NCI-H510A (cell line): Measurements from ENCODE around the gene LZTR1.
A peak's percentile ranks its signal among the peaks of the same experiment; 100 is the strongest.
"Not testable (repeated sequence)": the region's sequence is repeated elsewhere in the genome, so short reads cannot be mapped to it uniquely, and the experiment has no call there.

Experiments used
- DNase-seq: peaks from one replicate; lab custom pipeline; 2025; lab: John Stamatoyannopoulos, UW

LZTR1 gene

DNA sequence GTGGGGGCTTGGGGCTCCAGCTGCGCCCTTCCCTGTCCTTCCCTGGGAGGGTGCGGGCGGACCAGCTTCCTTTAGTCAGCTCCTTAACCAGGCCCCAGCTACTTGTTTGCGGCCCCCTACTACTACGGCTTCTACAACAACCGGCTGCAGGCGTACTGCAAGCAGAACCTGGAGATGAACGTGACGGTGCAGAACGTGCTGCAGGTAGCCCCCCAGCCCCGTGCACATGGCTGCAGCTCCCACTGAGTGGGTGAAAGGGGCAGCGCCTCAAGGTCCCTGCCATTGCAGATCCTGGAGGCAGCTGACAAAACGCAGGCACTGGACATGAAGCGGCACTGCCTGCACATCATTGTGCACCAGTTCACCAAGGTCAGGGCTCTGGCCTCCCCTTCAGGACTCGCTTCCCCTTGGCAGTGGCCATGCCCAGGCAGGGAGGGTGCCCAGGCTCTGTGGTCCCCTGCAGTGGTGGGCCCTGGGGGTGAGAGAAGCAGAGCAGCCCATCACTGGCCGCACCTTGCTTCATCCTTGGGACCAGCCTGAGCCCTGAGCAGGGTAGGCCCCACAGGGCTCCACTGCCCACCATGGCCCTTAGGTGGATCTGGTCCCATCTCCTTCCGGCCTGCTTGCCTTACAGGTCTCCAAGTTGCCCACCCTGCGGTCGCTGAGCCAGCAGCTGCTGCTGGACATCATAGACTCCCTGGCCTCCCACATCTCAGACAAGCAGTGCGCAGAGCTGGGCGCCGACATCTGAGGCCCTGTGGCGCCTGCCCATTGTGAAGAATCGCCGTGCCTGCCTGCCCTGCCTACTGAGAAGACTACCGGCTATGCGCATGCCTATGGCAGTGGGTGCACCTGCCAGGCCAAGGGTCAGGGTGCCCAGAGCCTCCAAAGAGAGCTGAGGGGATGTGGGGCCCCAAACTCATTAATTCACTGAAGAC is 14.8 kb downstream of the LZTR1 start:
- DNase-seq, result no peak

DNA sequence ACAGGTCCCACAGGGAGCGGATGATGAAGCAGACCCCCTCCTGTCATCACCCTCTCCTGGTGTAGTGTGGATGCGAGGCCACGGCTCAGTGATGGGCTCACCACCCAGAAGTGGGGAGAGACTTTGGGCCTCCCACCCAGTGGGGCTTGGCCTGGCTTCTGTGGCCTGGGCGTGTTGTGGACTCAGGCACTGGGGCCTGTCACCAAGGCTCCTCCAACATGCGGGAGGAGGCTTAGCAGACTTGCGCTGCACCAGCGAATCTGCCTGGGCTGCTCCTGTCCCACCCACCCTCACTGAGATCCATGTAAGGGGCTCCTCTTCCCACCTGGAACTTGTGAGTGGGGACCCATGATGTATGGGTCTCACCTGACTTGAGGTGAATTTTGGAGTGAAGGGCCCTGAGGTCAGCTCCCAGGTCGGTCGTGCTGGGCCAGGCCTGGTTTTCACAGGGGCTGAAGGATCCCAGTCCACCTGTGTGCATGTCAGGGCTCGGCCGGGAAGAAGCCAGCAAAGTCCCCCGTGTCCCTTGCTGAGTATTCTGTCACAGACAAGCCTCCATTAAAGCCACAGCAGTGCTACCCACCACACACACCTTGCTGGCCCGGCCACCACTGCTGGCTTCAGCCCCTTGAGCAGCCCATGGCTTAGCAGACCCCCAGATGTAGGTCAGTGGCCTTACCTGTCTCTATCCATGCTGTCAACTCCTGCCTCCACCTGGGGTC is 15.6 kb downstream of the LZTR1 start:
- DNase-seq, result no peak

DNA sequence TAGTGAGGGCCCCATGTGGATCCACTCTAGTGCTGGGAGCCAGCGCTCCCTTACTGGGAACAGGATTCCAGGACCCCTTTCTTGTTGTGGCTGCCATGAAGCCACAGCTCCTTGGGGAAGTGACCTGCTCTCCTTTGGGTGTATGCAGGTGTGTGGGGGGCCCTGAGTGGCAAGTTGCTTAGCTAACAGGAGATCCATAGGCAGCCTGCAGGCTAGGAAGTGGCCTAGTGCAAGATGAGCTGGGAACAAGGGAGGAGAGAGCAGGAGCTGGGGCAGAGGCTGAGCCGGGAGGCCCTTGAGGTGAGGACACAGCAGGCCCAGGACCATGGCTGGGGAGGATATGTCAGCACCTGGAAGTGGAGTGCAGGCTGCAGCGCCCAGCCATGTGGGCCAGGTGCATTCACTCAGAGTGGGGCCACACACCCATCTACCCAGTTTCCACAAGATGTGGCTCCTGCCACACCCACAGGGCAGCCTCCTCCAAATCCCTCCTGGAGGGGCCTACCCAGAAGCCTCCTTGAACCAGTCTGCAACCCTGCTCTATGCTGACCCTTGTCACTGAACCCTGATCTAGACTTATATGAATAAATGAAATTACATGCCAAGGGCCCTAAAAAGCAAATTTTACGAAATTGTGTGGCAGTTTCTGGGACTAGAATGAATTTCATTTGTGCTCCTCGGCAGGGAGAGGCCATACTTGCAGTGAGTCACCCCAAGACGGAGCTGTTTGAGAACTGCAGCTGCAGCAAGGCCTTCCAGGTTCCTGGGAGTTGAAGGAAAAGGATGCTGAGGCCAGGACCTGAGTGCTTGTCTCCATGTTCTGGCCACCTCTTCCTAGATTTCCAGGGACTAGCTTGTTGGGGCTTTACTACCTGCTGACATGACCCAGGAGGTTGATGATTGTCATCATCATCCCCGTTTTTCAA is 16.6 kb downstream of the LZTR1 start:
- DNase-seq, result no peak

DNA sequence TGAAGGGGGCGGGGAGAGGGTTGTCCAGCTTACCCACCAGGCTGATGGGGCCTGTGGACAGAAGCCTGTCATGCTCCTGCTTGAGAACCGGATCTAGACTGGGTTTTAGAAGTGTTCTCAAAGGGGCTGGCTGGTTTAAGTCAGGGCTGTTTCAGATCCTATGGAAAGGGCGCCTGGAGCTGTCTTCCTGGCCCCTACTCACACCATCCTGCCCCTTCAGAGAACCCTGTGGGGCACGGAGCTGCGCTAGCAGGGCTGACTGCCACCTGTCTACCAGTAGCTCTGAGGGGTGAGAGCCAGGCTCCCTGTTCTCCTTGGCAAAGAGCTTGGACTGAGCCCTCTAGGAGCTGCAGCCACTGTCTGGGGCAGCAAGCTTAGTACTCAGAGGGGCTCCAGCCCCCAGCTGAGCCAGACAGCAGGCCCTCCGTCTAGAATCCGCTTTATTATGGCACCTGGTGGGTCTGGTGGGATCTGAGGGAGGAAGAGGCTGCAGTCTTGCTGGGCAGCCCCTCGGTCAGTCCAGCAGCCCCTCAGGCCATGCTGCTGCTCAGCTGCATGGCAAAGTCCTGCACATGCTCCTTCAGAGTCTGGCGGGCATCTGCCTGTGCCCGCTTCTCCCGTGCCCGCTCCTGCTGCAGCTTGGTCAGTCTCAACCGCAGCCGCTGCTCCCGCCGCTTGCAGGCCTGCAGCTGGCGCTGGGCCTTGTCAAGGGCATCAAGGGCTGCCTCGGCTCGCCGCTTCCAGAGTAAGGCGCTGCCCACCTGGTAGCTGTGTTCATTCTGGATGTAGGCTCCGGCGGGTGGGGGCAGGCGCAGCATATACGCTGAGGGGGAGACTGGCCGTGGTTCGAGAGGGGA is 17.5 kb downstream of the LZTR1 start:
- no peak for DNase-seq

DNA sequence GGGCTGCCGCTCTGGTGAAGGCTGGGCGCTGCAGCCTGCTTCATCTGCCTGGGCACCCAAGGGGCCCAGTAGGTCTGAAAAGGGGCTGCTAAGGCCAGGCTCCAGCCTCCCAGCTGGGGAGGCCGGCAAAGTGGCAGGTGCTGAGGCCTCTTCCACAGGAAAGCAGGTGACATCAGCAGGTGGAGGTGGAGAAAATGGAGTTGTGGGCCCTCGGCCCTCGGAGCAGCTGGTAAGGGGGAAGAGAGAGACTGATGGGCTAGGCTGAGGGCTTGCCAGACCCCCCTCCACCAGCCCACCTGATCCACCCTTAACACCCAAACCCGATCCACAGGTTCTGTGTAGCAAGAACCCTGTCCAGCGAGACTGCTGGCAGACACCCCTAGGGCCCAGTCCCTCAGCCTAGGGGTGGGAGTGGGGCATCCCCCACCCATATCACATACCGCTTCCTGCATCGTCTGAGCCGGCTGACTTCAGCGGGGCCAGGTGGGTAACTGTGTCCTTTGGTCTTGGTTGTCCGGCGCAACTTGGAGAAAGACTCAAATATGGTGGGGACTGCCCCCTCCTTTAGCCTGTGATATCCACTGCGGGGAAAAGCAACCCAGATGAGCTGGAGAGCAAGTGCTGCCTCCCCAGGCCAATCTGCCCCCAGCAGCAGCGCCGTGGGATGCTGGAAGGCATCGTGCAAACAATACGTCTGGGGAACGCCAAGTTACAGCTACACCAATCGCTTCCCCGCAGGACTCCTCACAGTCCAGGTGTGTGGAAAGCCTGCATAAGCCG is 18.3 kb downstream of the LZTR1 start:
- no peak for DNase-seq

DNA sequence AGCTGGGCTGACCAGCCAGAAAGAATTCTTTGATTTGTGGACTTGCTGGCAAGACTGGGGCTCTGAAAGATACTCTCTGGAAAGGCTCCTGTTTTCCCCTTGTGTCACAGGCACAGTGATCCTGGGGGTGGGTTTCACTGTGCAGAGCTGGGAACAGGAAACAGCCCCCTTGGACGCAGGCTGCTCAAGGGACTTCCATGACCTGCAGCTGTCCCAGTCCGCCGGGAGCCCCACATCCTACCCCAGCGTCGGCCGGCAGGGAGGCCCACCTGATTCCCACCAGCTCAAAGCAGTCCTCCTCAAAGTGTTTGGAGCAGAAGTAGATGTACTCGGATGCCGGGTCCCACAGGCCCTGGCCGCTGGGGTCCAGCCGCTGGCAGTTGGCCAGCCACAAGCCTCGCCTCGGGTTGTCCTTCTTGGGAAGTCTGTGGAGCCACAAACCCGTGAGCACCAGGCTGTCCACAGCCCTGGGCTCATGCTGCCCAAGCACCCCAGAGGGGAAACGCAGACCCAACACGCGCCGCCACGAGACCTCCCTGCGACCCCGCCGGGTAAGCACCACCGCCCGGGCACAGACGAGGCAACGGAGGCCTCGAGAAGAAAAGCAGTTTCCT is 19.0 kb downstream of the LZTR1 start:
- no peak for DNase-seq

DNA sequence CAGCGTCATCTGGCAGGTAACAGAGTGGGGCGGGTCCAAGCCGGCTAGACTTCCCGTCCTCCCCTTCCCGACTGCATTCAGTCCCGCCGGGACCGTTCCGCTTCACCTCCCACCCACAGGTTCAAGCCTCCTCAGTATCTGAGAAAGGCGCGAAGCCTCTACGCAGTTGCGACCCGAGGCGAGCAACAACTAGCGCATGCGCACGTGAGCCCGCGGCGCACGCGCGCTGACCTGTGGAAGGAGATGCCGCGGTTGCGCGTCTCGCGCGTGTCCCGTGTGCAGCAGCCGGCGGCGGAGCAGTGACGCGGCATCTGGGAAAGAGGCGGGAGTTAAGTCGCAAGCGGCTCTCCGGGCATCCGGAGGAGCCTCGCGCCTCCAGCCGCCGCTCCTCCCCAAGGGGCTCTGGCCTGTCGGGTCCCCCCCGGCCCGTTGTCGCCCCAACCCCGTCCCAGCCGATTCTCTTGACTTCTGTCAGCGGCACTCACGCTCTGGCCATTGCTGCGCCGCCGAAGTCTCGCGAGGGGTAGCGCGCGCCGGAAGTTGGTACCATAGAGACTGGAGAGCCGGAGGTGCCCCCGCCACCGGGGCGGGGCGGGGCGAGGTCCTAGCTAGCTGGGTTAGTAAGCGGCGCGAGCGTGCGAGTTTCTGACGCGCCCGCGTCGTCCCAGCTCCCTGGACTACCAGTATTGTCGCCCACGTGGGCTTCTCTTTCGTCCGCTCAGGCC is 19.7 kb downstream of the LZTR1 start, which contains the start of gene THAP7:
TSS of gene THAP7 (minus strand) at position 518 of the 725 bp plus-strand sequence. CDS start at position 311, 207 bp downstream.
- peak; percentile 70 for DNase-seq

DNA sequence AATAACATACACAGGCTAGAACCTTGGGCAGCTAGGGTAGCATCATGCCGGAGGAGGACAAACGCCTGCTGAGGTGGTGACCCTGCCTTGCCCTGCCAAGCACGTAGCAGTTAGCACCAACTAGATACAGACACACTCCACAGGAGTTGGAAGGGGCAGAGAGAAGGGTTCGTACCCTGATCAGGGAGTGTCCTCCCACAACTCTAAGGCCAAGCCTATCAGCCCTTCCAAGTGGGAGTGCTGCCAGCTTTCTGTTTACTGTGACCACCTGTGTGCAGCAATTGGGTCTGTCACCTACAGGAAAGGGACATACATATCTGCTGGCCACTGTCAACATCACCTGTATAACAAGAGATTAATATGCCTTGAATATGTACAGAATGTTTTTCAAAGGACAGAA is 21.7 kb downstream of the LZTR1 start:
- no peak for DNase-seq

DNA sequence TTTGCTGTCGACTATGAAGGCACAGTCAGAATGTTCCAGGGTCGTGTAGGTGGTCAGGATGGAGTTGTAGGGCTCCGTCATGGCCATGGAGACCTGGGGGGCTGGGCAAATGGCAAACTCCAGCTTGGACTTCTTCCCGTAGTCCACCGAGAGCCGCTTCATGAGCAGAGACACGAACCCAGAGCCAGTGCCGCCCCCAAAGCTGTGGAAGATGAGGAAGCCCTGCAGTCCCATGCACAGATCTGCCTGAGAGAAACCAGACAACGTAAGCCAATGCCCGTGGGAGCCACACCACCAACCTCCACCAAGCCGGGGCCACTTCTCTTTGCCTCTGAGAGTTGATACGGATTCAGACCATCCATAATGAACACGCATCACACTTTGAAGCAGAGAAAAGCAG is 27.1 kb downstream of the LZTR1 start:
- DNase-seq, result not testable (repeated sequence)

DNA sequence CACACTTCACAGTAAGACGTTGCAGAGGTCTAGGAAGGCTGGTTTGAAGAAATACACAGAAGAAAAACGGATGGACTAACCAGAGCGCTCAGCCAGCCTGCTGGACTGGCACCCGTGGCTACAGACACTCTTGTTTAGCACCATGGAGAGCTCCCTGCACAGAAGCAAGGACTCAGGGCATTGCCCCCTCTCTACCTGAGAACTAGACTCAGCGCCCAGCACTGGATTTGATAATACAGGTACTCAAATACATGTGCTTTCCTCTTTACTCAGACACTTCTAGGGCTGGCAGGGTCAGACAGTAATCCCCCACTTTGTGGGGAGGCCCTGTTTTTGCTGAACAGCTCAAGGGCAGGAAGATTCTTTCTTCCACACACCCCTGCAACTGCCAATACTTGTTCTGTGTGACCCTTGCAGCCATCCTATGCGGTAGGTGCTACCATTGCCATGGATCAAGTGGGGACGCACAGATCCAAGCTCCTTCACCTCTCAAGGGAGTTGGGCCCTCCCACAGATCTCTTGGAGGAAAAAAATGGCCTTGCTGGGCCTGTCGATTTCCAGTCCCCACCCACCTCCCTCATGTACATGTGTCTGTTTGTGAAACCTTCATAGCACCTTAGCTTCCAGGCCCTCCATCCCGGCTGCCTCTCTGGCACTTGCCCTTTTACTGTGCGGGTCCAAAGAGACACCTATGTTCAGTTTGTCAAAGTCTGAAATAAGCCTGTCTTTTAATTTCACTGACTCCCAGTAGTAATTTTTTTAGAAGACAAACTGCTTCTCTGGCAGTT is 27.7 kb downstream of the LZTR1 start:
- DNase-seq, result no peak

DNA sequence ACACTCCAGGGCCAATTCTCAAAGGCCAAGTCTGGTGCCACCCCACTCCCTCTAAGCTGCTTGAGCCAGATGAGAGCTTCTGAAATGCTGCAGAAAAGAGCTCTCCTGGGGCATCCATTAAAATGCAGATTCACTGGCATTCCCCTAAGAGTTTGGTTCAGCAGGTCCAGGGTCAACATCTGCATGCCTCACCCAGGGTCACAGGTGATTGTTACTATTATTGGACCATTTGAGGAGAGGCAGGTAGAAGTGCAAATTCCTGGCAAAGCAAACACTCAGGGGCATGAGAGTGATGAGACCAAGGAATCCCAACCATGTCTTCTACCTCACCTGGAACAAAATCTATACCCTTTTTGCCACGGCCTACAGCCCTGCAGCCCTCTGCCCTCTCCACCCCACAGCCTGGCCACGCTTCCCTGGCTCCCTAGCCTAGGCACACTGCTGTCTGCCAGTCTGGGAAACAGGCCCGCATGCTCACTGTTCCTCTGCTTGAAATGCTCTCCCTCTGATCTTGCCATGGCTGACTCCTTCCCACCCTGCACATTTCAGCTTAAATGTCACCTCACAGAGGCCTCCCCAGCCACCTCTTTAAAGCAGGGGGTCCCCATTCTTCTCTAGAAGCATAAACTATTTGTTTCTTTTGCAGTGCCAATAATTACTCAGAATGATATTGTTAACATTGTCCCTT is 28.5 kb downstream of the LZTR1 start:
- no peak for DNase-seq

DNA sequence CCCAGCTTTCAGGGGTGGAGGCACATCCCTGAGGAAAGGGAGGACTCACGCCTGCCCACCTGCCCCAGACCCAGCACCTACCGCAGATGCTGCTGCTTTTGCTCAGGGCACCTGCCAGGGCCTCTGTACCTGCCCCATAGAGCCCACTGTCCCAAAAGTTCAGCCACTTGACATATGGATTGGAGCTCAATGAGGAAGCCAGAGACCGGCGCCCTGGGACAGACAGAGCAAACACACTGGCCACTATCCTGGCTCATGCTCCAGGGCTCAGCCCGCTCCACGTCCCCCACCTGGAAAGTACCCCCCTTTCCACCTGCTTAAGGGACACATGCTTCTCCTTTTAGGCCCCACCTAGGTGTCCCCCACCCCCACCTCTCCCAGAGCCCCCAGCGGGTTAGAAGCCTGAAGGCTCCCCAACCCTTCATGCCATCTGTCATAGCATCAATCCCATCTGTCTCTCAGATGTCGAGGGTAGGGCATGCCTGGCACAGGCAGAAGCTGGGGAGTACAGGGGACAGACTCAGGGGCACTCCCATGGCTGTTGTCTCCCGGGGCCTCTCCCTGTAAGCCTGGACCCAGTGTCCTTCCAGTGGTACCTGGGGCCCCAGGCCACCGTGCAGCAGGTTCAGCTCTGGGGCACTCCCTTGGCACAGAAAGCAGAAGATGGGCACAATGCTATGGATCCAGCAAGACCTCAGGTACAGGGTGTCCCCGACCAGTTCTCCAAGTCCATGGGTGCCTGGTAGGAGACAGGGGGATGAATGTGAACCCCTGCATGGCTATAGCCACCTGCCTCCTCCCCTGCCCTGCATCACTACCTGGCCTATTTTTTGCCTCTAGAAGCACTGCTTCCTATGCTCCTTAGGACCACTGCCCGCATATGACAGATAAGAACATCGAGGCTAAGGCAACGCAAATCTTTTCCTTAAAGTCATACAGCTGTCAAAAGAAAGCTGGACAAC is 30.6 kb downstream of the LZTR1 start:
- DNase-seq, result no peak

DNA sequence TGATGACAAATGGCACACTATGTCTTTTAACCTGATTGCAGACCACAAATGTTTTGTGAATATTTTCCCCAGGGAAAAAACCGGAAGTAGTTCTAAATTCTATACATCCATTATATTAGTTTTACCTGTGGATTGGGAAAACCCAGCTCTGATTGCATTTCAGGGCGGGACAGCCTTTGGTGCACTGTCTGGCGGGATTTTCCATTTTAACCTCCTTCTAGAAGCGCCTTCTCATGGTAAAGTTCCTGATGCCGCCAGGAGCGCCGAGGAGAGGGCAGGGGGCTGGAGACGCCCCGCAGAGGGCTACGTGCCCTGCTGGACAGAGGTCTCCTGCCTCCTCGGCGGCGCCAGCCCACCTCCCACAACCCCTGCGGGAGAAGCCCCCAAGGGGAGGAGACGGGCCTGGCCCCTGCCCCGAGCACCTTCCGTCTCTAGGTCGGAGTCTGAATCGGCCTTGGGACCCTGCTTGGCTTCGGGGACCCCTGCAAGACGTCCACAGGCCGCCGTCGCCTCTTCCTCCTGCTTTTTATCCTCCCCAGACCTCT is 31.6 kb downstream of the LZTR1 start:
- no peak for DNase-seq

DNA sequence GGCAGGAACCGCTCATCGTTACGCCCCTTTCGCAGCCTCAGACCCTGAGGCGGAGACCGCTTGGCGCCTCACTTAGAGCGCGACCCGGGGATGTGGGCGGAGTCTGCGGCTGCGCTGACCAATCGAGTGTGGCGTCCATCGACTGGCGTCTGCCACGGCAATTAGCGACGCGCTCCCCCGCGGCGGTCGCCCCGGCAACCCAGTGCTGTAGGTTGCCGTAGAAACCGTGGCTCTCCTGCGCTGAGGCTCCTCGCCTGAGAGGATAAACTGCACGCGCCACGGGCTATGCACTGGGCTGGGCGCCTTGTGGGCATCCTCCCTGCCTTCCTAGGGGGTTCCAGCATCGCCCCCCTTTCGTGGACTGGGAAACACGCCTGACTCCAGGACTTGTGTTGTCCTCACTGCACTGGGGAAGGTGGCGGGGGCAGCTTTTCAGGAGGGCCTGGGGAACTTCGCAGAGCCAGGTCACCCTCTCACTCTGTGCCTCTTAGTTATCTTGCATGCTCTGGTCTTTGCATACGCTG is 32.2 kb downstream of the LZTR1 start:
- peak; percentile 85 for DNase-seq

DNA sequence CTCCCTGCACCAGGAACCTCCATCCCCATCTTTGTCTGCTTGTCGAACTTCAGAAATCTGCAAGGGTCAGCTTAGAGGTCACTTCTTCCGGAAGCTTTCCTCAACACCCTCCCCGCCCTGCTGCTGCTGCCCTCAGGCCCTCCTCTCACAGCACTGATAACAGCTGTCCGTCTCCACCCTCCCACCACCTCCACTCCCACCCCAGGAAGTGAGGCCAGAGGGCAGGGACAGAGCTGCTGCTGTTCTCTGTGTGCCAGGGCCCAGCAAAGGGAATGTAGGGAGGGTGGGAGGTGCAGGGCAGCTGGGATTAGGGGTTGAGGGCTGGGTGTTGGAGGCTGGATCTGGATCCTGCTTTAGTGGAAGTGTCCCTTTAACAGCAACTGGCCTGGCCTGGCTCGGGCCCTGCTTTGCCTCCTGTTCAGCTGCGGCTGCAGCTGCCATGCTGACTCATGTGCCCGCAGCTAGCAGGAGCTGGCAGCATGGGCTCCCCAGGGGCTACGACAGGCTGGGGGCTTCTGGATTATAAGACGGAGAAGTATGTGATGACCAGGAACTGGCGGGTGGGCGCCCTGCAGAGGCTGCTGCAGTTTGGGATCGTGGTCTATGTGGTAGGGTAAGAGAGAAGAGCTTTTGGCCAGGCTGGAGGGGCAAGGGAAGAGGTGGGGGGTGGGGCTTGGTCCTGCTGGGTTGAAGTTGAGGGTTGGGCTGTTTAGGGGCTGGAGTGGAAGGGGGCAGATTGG is 32.8 kb downstream of the LZTR1 start, which contains the start of gene P2RX6:
TSS of gene P2RX6 (plus strand) at position 440 of the 740 bp plus-strand sequence. CDS start at position 450, 10 bp downstream.
- no peak for DNase-seq
